Endothelial cell of umbilical vein (primary cell): Measurements from ENCODE around the gene FABP1.

Experiments used
- JUN ChIP-seq: IDR thresholded peaks from 2 replicates; pipeline ENCODE4 v1.6.1; 2011; ENCODE audit warnings: borderline replicate concordance, low read depth; ENCODE audit not compliant: insufficient read length, insufficient read depth
- MYC ChIP-seq: IDR thresholded peaks from one replicate; pipeline ENCODE4 v1.6.1; 2011; ENCODE audit warnings: mild to moderate bottlenecking, low read depth, low read length
- POLR2AphosphoS5 ChIP-seq: IDR thresholded peaks from 2 replicates; pipeline ENCODE4 v1.6.1; 2012; ENCODE audit warnings: low read depth, mild to moderate bottlenecking, control low read depth, low read length, moderate library complexity; ENCODE audit not compliant: insufficient read depth
- TF ChIP-seq, protein P1 (sequence below), 2 donors: IDR thresholded peaks; 1 replicate in 1 of 2; 2 replicates in 1 of 2; pipeline ENCODE4 v1.5.1; 2011; ENCODE audit warnings: low read length in 2 of 2, mild to moderate bottlenecking in 2 of 2, moderate library complexity in 2 of 2, control low read depth in 1 of 2, inconsistent platforms in 1 of 2, low read depth in 1 of 2; ENCODE audit not compliant: insufficient read depth in 1 of 2; ENCODE audit errors: extremely low read depth in 1 of 2

- TF ChIP-seq JUN (no peak), POLR2AphosphoS5 (no peak), MYC (no peak)
- TF ChIP-seq, protein P1, sequence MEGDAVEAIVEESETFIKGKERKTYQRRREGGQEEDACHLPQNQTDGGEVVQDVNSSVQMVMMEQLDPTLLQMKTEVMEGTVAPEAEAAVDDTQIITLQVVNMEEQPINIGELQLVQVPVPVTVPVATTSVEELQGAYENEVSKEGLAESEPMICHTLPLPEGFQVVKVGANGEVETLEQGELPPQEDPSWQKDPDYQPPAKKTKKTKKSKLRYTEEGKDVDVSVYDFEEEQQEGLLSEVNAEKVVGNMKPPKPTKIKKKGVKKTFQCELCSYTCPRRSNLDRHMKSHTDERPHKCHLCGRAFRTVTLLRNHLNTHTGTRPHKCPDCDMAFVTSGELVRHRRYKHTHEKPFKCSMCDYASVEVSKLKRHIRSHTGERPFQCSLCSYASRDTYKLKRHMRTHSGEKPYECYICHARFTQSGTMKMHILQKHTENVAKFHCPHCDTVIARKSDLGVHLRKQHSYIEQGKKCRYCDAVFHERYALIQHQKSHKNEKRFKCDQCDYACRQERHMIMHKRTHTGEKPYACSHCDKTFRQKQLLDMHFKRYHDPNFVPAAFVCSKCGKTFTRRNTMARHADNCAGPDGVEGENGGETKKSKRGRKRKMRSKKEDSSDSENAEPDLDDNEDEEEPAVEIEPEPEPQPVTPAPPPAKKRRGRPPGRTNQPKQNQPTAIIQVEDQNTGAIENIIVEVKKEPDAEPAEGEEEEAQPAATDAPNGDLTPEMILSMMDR (IDR thresholded peaks at IDR 0.05; ENCODE audit: extremely low read depth in 1 of 2, insufficient read depth in 1 of 2, low read depth in 1 of 2, low read length in 2 of 2), result no peak
These were observed 42.8 kb downstream of the FABP1 start for GRCh38 chr2:88085099-88085498.
